Measurements from ENCODE around the gene EME1.
"Not testable (repeated sequence)": the region's sequence is repeated elsewhere in the genome, so short reads cannot be mapped to it uniquely, and the experiment has no call there.

EME1 gene

GRCh38 chr17:50372758-50373556 lies at the start of gene EME1, which contains the start of gene MRPL27:
Gene EME1 (plus strand): TSS chr17:50373229. CDS start chr17:50375209, 1,980 bp downstream.
Gene MRPL27 (minus strand): TSS chr17:50373184. CDS start chr17:50373170, 14 bp downstream.
- peak; percentile 96 for DNase-seq

- no peak for DNase-seq
Measured at GRCh38 chr17:50325906-50326305, 47.1 kb upstream of the EME1 start.

GRCh38 chr17:50326831-50327364 lies 46.1 kb upstream of the EME1 start:
- DNase-seq = no peak

- no peak for DNase-seq
Measured at GRCh38 chr17:50328363-50329325, 44.4 kb upstream of the EME1 start.

- no peak for DNase-seq
Measured at GRCh38 chr17:50329716-50330115, 43.3 kb upstream of the EME1 start.

- DNase-seq = no peak
Measured at GRCh38 chr17:50330151-50330775, 42.8 kb upstream of the EME1 start.

- DNase-seq = no peak
Measured at GRCh38 chr17:50331085-50331791, 41.8 kb upstream of the EME1 start.

GRCh38 chr17:50332196-50332595 lies 40.8 kb upstream of the EME1 start:
- no peak for DNase-seq

- DNase-seq = not testable (repeated sequence)
Measured at GRCh38 chr17:50333291-50334057, 39.6 kb upstream of the EME1 start.

- DNase-seq = no peak
Measured at GRCh38 chr17:50337956-50338355, 35.1 kb upstream of the EME1 start.

GRCh38 chr17:50338645-50339044 lies 34.4 kb upstream of the EME1 start:
- DNase-seq = no peak

GRCh38 chr17:50339381-50339780 lies 33.6 kb upstream of the EME1 start:
- no peak for DNase-seq

GRCh38 chr17:50344731-50345365 lies 28.2 kb upstream of the EME1 start:
- DNase-seq = no peak

- peak; percentile 74 for DNase-seq
Measured at GRCh38 chr17:50345432-50346312, 27.4 kb upstream of the EME1 start, which contains the start of gene XYLT2. Gene XYLT2 (plus strand): TSS chr17:50346126. CDS start chr17:50346141, 15 bp downstream.

GRCh38 chr17:50346313-50347116 lies 26.5 kb upstream of the EME1 start:
- peak; percentile 21 for DNase-seq

- DNase-seq = no peak
Measured at GRCh38 chr17:50347117-50347893, 25.7 kb upstream of the EME1 start.

- DNase-seq = no peak
Measured at GRCh38 chr17:50347894-50348291, 25.1 kb upstream of the EME1 start.

Data from midbrain (tissue), 1 donor.